ENCODE results near the gene EIF3K. TPM values are rescaled to one million over a fixed set of nuclear protein-coding genes. Genes with fewer than 3 reads are reported as not detected.
A peak's percentile ranks its signal among the peaks of the same experiment; 100 is the strongest.

EIF3K gene
- total RNA-seq, 4 donors from 2014 or later = 326 to 534 (median 466) TPM

- TF ChIP-seq CTCF (IDR thresholded peaks at IDR 0.05) = no peak
- TF ChIP-seq EP300 (IDR thresholded peaks at IDR 0.05) = no peak
- TF ChIP-seq POLR2A (IDR thresholded peaks at IDR 0.05) = no peak
- H3K36me3 ChIP-seq = peaks cover 0 to 5% (median 0%) of the 10 kb centered on the region in 3 donors
- no peak overlapping the region for H3K4me3 ChIP-seq
- peaks cover 0 to 87% (median 49%) of the 10 kb centered on the region in 4 donors for H3K4me1 ChIP-seq
- H3K9me3 ChIP-seq = no peaks in the 10 kb centered on the region
- DNase-seq (ENCODE audit: low spot score in 2 of 2) = no peak
- WGBS, 2 donors = 77 to 79% methylated on average over 11 of the region's 11 CpGs
- no peaks in the 10 kb centered on the region for H3K27me3 ChIP-seq
- H3K27ac ChIP-seq = peak overlapping the region in 3 of 4 donors; percentile 37 to 84 (median 80)
Measured at GRCh38 chr19:38676878-38677646, 58.1 kb downstream of the EIF3K start.

GRCh38 chr19:38678217-38678890, 59.4 kb downstream of the EIF3K start:
- peaks cover 0 to 92% (median 60%) of the 10 kb centered on the region in 4 donors for H3K4me1 ChIP-seq
- TF ChIP-seq EP300 (IDR thresholded peaks at IDR 0.05) (no peak), POLR2A (IDR thresholded peaks at IDR 0.05) (no peak), CTCF (IDR thresholded peaks at IDR 0.05) (no peak)
- DNase-seq (ENCODE audit: low spot score in 2 of 2) = no peak
- 68 to 74% methylated on average over 15 of the region's 15 CpGs for WGBS, 2 donors
- no peaks in the 10 kb centered on the region for H3K27me3 ChIP-seq
- H3K9me3 ChIP-seq = no peaks in the 10 kb centered on the region
- peaks cover 0 to 5% (median 0%) of the 10 kb centered on the region in 3 donors for H3K36me3 ChIP-seq
- H3K4me3 ChIP-seq = no peak overlapping the region
- H3K27ac ChIP-seq = peak overlapping the region in 3 of 4 donors; percentile 46 to 84 (median 58)

- 61 to 78% methylated on average over 7 of the region's 7 CpGs for WGBS, 2 donors
- DNase-seq (ENCODE audit: low spot score in 2 of 2) = no peak
- no peaks in the 10 kb centered on the region for H3K9me3 ChIP-seq
- H3K27ac ChIP-seq = peak overlapping the region in 3 of 4 donors; percentile 46 to 95 (median 58)
- no peaks in the 10 kb centered on the region for H3K27me3 ChIP-seq
- TF ChIP-seq CTCF (IDR thresholded peaks at IDR 0.05) (no peak), EP300 (IDR thresholded peaks at IDR 0.05) (no peak), POLR2A (IDR thresholded peaks at IDR 0.05) (no peak)
- H3K4me3 ChIP-seq = no peak overlapping the region
- peaks cover 0 to 95% (median 64%) of the 10 kb centered on the region in 4 donors for H3K4me1 ChIP-seq
- H3K36me3 ChIP-seq = peaks cover 0 to 5% (median 0%) of the 10 kb centered on the region in 3 donors
Measured at GRCh38 chr19:38678891-38679494, 60.0 kb downstream of the EIF3K start.

GRCh38 chr19:38679839-38680238, 60.9 kb downstream of the EIF3K start:
- Histone ChIP-seq H3K4me3 (no peak overlapping the region), H3K4me1 (peaks cover 0 to 95% (median 64%) of the 10 kb centered on the region in 4 donors), H3K27ac (peak overlapping the region in 3 of 4 donors; percentile 58 to 95 (median 60)), H3K36me3 (peaks cover 0 to 5% (median 0%) of the 10 kb centered on the region in 3 donors), H3K27me3 (no peaks in the 10 kb centered on the region), H3K9me3 (no peaks in the 10 kb centered on the region)
- TF ChIP-seq CTCF (IDR thresholded peaks at IDR 0.05) (no peak), EP300 (IDR thresholded peaks at IDR 0.05) (no peak), POLR2A (IDR thresholded peaks at IDR 0.05) (no peak)
- 84 to 88% methylated on average over 4 of the region's 4 CpGs for WGBS, 2 donors
- no peak for DNase-seq (ENCODE audit: low spot score in 2 of 2)

All from tibial nerve (tissue), 4 donors.